HUES48 (cell line): ENCODE measurements around the gene SH3PXD2A.
A peak's percentile ranks its signal among the peaks of the same experiment; 100 is the strongest.

Experiments
- H3K27ac ChIP-seq: one replicate; pipeline ENCODE4 v1.7.0; 2013; ENCODE audit warnings: low read depth, low read length, inconsistent platforms
- H3K27me3 ChIP-seq: 2 replicates; pipeline ENCODE4 v1.6.1; 2013; ENCODE audit warnings: mild to moderate bottlenecking, low read length; ENCODE audit not compliant: control insufficient read depth, insufficient read depth
- H3K36me3 ChIP-seq: 2 replicates; pipeline ENCODE4 v1.6.1; 2013; ENCODE audit warnings: low read length; ENCODE audit not compliant: control insufficient read depth, insufficient read depth
- H3K4me1 ChIP-seq: 2 replicates; pipeline ENCODE4 v1.6.1; 2013; ENCODE audit warnings: mild to moderate bottlenecking, low read length; ENCODE audit not compliant: control insufficient read depth, insufficient read depth
- H3K4me3 ChIP-seq: 2 replicates; pipeline ENCODE4 v1.5.1; 2013; ENCODE audit warnings: mild to moderate bottlenecking, low read depth, low read length
- H3K9ac ChIP-seq: 2 replicates; pipeline ENCODE4 v1.6.1; 2013; ENCODE audit warnings: mild to moderate bottlenecking, low read depth, low read length, moderate library complexity
- H3K9me3 ChIP-seq: 2 replicates; pipeline ENCODE4 v1.6.1; 2013; ENCODE audit warnings: low read length; ENCODE audit not compliant: control insufficient read depth, insufficient read depth

Gene SH3PXD2A

DNA sequence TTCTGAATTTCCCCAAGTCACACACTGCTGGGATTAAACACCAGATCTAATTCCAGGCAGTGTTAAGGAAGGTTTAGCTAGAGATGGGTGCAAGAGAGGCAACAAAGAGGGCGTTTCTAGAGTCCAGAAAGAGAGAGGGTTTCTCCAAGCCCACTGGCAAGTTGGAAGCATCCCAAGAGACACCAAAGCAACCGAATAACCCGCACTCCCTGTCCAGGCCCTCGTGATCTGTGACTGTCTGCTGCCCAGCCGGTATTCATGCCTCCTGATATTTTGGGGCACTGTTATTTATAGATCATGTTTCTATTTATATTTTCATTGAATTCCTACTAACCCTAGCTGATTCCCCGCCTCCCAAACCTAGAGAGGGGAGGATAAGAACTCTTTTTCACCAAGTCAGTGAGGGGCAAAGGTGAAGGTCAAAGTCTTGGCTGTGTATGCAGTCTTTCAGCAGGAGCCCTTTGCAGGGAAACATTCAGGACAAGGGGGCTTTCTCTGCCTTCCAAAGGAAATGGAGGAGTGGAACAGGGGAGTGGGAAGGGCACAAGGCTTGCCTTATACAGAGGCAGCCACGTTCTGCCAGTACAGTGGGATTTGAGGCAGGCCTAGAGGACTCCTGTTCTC is 103.6 kb downstream of the SH3PXD2A start:
- Histone ChIP-seq H3K27me3 (no peaks in the 10 kb centered on the region), H3K4me1 (peaks cover 1% of the 10 kb centered on the region; the same call in 1 of the 2 replicates), H3K36me3 (no peaks in the 10 kb centered on the region), H3K4me3 (no peak overlapping the region), H3K9ac (no peak overlapping the region), H3K9me3 (no peaks in the 10 kb centered on the region), H3K27ac (no peak overlapping the region)

DNA sequence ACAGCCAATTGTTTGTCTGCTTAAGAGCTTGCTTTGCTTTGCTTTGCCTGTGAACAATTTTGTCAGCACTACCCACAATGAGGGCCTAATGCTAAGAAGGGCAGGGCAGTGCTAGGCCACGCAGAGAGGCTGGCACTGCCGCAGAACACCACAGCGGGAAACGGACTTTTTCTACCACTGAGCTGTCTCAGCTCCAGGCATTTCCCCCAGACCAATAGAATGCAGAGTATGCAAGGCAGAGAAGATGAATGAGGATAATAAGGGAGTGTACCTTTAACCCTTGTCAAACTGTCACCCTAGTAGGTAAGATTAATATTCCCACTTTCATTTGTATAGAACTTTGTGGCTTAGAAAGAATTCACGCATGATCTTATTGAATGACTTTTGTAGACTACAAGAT is 104.5 kb downstream of the SH3PXD2A start:
- Histone ChIP-seq H3K27me3 (no peaks in the 10 kb centered on the region), H3K9me3 (no peaks in the 10 kb centered on the region), H3K27ac (no peak overlapping the region), H3K36me3 (no peaks in the 10 kb centered on the region), H3K4me1 (no peaks in the 10 kb centered on the region), H3K9ac (no peak overlapping the region), H3K4me3 (no peak overlapping the region)

DNA sequence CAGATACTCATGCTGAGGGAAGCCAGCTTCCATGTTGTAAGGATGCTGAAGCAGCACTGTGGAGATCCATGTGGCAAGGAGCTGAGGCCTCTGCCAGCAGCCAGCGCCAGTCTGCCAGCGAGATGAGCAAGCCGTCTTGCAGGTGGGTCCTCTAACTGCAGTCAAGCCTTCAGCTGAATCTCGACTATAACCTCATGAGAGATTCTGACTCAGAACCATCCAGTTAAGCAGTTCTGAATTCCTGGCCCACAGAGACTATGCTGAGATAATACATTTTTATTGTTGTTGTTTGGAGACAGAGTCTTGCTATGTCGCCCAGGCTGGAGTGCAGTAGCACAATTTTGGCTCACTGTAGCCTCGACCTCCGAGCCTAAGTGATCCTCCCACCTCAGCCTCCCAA is 105.6 kb downstream of the SH3PXD2A start:
- H3K27ac ChIP-seq = no peak overlapping the region
- H3K9ac ChIP-seq = no peak overlapping the region
- no peaks in the 10 kb centered on the region for H3K36me3 ChIP-seq
- no peak overlapping the region for H3K4me3 ChIP-seq
- H3K4me1 ChIP-seq = no peaks in the 10 kb centered on the region
- no peaks in the 10 kb centered on the region for H3K27me3 ChIP-seq
- H3K9me3 ChIP-seq = no peaks in the 10 kb centered on the region

DNA sequence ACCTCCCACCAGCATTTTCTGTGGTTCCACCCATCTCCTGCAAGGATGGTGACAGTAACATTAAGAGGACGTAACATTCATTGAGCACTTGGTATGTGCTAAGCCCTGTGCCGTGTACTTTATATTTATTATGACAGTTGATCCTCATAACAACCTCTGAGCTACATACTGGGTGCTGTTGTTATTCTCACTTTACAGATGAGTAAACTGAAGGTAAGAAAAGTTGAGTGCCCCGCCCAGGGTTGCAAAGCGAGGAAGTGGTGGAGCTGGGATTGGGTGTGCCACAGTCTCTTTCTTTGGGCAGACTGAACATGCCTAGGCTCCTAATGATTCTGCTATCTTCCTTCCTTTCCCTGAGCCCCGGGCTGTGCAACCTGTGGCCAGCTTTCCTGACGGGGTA is 107.4 kb downstream of the SH3PXD2A start:
- Histone ChIP-seq H3K27ac (no peak overlapping the region), H3K9me3 (no peaks in the 10 kb centered on the region), H3K36me3 (no peaks in the 10 kb centered on the region), H3K9ac (no peak overlapping the region), H3K4me3 (no peak overlapping the region), H3K27me3 (no peaks in the 10 kb centered on the region), H3K4me1 (no peaks in the 10 kb centered on the region)

DNA sequence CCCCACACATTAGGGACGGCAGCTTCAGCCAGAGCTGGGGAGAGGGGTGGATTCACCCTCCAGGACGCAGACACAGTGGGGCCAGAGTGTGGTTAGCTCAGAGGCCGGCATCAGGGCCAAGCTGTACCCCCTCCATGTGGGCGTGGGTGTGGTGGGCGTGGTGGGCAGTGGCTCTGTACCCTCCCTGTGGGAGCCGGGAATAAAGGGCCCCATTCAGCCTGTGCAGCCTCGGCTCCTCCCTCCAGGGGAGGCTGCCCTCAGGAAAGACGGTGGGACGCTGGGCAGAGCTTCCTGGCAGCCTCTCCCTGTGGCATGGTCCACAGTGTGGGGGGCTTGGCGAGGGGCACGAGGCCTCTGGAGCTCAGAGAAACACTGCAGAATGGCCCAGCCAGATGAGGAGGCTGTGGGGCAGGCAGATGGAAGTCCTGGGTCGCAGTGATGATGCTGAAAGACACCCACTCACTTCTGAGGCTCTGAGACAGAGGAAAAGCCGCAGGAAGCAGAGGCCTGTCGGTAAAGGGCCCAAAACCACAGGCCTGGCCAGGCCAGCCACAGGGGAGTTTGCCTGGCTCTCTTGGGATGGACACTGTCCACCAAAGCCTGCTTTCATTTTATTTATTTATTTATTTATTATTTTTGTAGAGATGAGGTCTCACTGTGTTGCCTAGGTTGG is 108.0 kb downstream of the SH3PXD2A start:
- Histone ChIP-seq H3K4me1 (no peaks in the 10 kb centered on the region), H3K27ac (no peak overlapping the region), H3K27me3 (no peaks in the 10 kb centered on the region), H3K9me3 (no peaks in the 10 kb centered on the region), H3K9ac (no peak overlapping the region), H3K4me3 (no peak overlapping the region), H3K36me3 (no peaks in the 10 kb centered on the region)

DNA sequence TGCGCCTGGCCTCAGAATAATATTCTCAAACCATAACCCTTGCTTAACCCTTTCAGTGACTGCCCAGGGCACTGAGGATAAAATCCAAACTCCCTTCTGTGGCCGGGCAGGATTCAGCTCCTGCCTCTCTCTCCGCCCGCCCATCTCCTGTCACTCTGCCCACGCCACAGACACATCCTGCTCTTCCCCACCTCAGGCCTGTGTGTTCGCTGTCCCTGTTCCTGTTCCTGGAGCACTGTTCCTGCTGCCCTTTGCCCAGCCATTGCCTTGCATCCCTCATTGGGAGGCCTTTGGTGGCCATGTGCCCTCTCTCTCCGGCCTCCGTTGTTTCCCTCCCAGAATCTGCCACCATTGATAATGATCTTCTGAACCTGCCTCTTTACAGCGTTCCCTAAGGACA is 108.8 kb downstream of the SH3PXD2A start:
- Histone ChIP-seq H3K27me3 (no peaks in the 10 kb centered on the region), H3K9ac (no peak overlapping the region), H3K9me3 (no peaks in the 10 kb centered on the region), H3K27ac (no peak overlapping the region), H3K4me1 (no peaks in the 10 kb centered on the region), H3K4me3 (no peak overlapping the region), H3K36me3 (no peaks in the 10 kb centered on the region)

DNA sequence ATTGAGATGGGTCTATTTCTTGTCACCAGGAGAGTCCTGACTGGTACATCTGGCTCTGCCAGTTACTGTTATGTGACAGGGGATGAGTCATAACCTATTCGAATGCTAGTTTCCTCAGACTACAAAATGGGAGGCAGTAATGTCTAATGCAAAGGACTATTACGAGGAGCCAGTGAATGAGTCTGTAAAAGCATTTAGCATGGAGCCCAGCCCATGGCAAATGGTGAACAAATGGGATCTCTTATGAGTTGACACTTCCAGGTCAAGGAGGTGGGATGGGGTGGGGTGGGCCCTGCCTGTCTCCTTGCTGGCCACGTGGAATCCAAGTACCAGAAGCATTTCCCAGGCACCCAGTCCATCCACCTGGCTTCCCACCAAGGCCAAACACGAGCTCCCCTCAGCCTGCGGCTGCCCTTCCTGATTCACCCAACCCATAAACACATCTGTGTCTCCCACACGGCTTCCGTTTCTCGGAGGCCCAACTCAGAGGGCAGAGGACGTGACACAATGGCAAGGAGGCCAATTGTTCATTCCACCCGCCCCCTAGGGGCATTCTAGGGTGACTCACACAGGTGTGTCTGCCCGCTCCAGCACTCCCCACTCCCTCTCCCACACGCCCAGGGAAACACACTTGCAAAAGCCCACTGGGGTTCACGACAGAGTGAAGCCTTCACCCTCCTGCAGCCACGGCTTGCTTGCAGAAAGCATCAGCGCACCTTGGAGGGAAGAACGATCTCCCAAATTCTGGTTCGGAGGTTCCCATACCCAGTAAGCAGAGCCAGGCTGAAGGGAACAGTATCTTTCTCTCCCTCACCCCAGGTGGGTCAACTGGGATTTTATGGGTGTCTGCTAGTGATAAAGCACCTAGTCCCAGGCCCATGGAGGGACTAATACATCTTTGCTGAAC is 109.8 kb downstream of the SH3PXD2A start:
- H3K4me3 ChIP-seq = no peak overlapping the region
- H3K4me1 ChIP-seq = no peaks in the 10 kb centered on the region
- H3K27me3 ChIP-seq = no peaks in the 10 kb centered on the region
- no peak overlapping the region for H3K9ac ChIP-seq
- H3K27ac ChIP-seq = no peak overlapping the region
- H3K9me3 ChIP-seq = no peaks in the 10 kb centered on the region
- no peaks in the 10 kb centered on the region for H3K36me3 ChIP-seq

DNA sequence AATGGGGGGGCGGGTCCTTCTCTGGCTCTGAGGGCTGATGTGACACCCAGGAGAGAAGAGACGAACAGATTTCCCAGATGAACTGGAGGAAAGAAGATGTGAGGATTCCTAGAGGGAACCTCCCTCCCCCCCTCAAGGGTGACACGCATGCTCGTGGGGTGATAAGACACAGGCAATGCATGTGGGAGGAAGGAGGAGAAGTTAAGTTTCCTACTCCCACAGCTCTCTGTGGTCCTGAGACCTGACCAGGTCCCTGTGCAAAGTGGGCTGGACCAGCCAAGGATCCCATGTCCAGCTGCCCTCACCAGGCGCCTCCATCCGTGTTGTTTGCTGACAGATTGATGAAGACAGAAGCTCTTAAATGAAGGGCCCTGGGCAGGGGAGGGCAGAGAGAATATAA is 112.6 kb downstream of the SH3PXD2A start:
- no peak overlapping the region for H3K27ac ChIP-seq
- H3K4me1 ChIP-seq = peaks cover 9% of the 10 kb centered on the region; the same call in 1 of the 2 replicates

DNA sequence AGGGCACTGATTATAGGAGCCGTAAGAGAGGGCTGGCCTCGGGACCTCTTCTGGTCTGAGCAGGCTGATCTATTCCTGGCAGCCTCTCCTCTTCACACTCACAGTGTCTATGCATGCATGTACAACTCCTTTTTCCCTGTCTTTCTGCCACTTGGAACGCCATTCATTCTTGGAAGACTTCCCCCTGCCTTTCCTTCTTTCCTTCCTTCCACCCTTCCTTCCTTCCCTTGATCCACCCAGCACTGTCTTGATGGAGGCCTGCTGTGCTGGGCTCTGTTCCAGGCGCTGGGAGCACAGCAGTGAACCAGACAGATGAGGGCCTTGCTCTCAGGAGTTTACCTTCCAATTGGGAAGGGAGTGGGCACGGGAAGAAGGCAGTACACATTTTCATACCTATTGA is 114.8 kb downstream of the SH3PXD2A start:
- Histone ChIP-seq H3K9me3 (no peaks in the 10 kb centered on the region), H3K9ac (no peak overlapping the region), H3K27me3 (no peaks in the 10 kb centered on the region), H3K4me3 (no peak overlapping the region), H3K4me1 (peaks cover 11% of the 10 kb centered on the region; the same call in 1 of the 2 replicates), H3K27ac (no peak overlapping the region), H3K36me3 (no peaks in the 10 kb centered on the region)

More for the DNA sequence above, 112.6 kb downstream of the SH3PXD2A start:
- H3K9me3 ChIP-seq = no peaks in the 10 kb centered on the region
- H3K4me3 ChIP-seq = no peak overlapping the region
- no peaks in the 10 kb centered on the region for H3K27me3 ChIP-seq
- no peaks in the 10 kb centered on the region for H3K36me3 ChIP-seq
- H3K9ac ChIP-seq = no peak overlapping the region

DNA sequence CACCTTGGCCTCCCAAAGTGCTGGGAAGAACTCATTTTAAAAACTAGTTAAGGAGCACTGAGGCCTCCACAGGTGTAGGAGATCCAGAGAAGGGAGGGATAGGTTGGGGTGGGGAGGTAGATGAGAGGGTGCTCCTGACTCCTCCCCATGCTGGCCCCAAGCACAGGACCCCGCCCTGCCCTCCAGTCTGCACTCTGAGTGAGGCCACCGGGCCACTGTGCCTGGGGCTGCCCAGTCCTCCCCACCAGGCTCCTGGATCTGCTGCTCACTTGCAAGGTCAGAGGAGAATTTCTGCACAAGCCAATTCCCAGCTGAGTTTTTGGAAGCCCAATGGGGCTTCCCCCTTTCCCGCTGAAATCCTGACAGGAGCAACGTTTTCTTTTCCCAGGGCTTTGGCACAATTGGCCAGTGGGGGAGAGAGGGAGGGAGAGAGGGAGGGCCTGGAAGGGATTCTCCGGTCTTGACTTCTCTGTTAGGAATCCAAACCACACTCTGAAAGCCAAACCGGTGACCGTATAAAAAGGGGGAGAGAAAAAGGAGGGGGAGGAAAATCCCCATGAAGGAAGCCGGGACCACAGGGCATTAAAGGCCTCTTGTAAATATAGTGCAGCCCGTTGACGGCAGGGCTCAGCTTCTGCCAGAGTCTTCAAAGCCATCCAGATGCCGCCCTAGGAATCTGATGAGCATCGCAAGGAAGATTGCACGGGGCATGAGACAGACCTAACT is 116.2 kb downstream of the SH3PXD2A start:
- no peaks in the 10 kb centered on the region for H3K27me3 ChIP-seq
- H3K9me3 ChIP-seq = no peaks in the 10 kb centered on the region
- peaks cover 11% of the 10 kb centered on the region; the same call in 1 of the 2 replicates for H3K4me1 ChIP-seq
- H3K4me3 ChIP-seq = no peak overlapping the region
- H3K36me3 ChIP-seq = no peaks in the 10 kb centered on the region
- no peak overlapping the region for H3K9ac ChIP-seq
- peak overlapping the region; percentile 16 for H3K27ac ChIP-seq
